Duodenal mucosa (tissue), 2 donors: ENCODE measurements around the gene CLRN2.

Experiments
- H3K27ac ChIP-seq: one replicate; pipeline ENCODE4 v1.7.0; 2013; ENCODE audit warnings: low read depth, low read length
- H3K27me3 ChIP-seq, 2 donors: one replicate each; pipeline ENCODE4 v1.7.0; 2013; ENCODE audit warnings: low read length in 2 of 2, control low read depth in 1 of 2; ENCODE audit not compliant: insufficient read depth in 2 of 2, control insufficient read depth in 1 of 2
- H3K36me3 ChIP-seq, 2 donors: one replicate each; pipeline ENCODE4 v1.7.0; 2013; ENCODE audit warnings: low read length in 2 of 2, control low read depth in 1 of 2; ENCODE audit not compliant: insufficient read depth in 2 of 2, control insufficient read depth in 1 of 2
- H3K4me1 ChIP-seq, 2 donors: one replicate each; pipeline ENCODE4 v1.7.0; 2013; ENCODE audit warnings: low read length in 2 of 2, control low read depth in 1 of 2; ENCODE audit not compliant: insufficient read depth in 2 of 2, control insufficient read depth in 1 of 2
- H3K4me3 ChIP-seq, 2 donors: one replicate each; pipeline ENCODE4 v1.7.0; 2013; ENCODE audit warnings: low read length in 2 of 2, low read depth in 1 of 2
- H3K9ac ChIP-seq, 2 donors: one replicate each; pipeline ENCODE4 v1.7.0; 2013; ENCODE audit warnings: low read length in 2 of 2, low read depth in 1 of 2
- H3K9me3 ChIP-seq, 2 donors: one replicate each; pipeline ENCODE4 v1.7.0; 2013; ENCODE audit warnings: low read length in 2 of 2, control low read depth in 1 of 2; ENCODE audit not compliant: control insufficient read depth in 1 of 2

The CLRN2 gene

DNA sequence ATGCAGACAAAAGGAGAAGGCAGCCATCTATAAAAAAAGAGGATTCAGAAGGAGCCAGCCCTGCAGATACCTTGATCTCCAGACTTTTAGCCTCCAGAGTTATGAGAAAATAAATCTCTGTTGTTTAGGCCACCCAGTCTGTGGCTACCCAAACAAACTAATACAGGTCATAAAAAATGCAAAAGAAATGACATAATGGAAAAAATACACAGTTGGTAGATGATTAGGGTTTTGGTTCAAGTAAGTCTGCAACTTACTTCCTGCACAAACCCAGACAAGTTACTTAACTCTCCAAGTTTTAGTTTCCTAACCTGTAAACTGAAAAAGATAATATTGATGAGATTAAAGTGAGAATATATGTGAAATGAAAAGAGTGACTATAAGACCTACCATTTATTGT is 14.4 kb upstream of the CLRN2 start:
- Histone ChIP-seq H3K27me3 (no peaks in the 10 kb centered on the region), H3K27ac (no peak overlapping the region), H3K4me1 (no peaks in the 10 kb centered on the region), H3K4me3 (no peak overlapping the region), H3K9ac (no peak overlapping the region), H3K9me3 (no peaks in the 10 kb centered on the region), H3K36me3 (peaks cover 27 to 68% of the 10 kb centered on the region in 2 donors)

DNA sequence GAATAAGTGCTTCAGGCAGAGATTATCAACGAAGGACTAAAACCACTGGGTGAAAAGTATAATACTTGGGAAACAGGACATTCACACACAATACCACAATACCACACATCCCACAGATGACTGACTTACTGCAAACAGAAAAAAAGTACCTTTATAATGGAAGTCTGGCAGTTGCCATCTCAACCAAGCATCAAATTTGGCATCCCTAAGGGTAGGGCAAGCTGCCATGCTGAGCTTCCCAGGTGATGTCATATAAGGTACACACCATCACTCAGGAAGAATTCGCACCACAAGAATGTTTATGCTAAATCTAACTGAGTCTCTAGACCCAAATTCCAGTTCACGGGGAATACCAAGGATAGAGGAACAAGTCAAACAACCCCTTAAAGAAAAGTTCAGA is 12.2 kb upstream of the CLRN2 start:
- no peaks in the 10 kb centered on the region for H3K9me3 ChIP-seq

DNA sequence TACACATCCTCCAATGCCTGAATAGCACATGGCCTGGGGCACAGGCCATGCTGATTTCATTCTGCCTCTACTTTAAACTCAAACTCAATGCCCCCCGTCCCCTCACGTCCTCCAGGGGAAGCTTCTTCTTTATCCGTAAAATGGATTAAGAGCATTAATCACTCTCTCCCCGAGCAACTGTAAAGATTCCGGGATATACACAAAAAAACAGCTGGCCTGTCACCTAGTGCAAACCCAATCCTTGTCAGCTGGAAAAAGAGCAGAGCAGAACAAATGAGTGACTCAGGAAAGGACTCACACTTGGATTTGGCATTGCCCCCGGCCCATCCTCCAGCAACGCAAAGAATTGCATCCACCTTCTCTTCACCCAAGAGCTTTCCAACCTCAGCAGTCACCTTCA is 10.9 kb upstream of the CLRN2 start:
- Histone ChIP-seq H3K4me1 (no peaks in the 10 kb centered on the region), H3K9me3 (no peaks in the 10 kb centered on the region), H3K4me3 (no peak overlapping the region), H3K9ac (no peak overlapping the region), H3K27me3 (no peaks in the 10 kb centered on the region), H3K27ac (no peak overlapping the region), H3K36me3 (peaks cover 24 to 62% of the 10 kb centered on the region in 2 donors)

More for the DNA sequence above, 12.2 kb upstream of the CLRN2 start:
- no peaks in the 10 kb centered on the region for H3K27me3 ChIP-seq
- H3K4me1 ChIP-seq, result no peaks in the 10 kb centered on the region
- H3K36me3 ChIP-seq, result peaks cover 32 to 72% of the 10 kb centered on the region in 2 donors
- H3K27ac ChIP-seq, result no peak overlapping the region
- no peak overlapping the region for H3K9ac ChIP-seq
- no peak overlapping the region for H3K4me3 ChIP-seq

DNA sequence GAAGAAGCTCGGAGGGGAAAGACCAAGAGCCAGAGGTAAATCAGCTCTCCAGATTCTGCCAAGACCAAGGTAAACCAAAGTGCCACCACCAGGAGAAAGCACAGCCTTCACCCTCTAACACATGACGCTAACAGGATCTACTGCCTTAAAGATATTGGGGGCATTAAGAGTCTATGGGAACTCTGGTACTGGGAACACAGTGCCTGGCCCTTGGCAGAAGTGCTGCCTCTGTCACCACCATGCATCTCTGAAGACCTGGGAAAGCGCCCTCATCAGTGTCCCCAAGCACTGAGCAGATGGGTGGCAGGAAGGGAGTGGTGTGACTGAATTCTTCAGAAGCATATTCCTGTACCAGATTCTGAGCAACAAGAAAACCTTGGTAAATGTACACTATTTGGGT is 4.4 kb upstream of the CLRN2 start:
- Histone ChIP-seq H3K36me3 (peaks cover 7 to 19% of the 10 kb centered on the region in 2 donors), H3K9me3 (no peaks in the 10 kb centered on the region), H3K9ac (no peak overlapping the region), H3K4me1 (peaks cover 15 to 22% of the 10 kb centered on the region in 2 donors), H3K27ac (no peak overlapping the region), H3K4me3 (peak overlapping the region; percentile 82 to 94), H3K27me3 (no peaks in the 10 kb centered on the region)

DNA sequence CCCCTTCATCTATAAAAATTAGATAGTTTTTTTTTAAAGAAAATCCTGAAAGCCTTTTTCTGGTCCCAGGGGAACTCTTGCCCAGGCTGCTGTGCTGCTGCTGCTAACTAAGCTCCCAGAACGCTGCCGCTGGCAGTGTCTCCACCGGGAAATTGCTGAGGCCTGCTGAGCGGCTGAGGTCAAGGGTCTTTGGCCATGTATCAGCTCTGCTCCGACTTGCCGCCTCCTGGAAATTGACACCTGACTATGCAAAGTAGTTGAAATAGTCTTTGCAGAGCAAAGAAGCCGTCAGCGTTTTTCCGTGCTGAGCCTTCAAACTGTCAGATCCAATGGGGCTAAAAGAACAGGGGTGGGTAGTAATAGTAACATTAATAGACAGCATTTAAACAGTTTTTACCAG is 3.9 kb upstream of the CLRN2 start:
- Histone ChIP-seq H3K9ac (peak overlapping the region; percentile 68 to 78), H3K27me3 (no peaks in the 10 kb centered on the region), H3K4me3 (peak overlapping the region; percentile 82 to 94), H3K36me3 (peaks cover 7 to 14% of the 10 kb centered on the region in 2 donors), H3K9me3 (no peaks in the 10 kb centered on the region), H3K4me1 (peaks cover 15 to 22% of the 10 kb centered on the region in 2 donors), H3K27ac (peak overlapping the region; percentile 33)

DNA sequence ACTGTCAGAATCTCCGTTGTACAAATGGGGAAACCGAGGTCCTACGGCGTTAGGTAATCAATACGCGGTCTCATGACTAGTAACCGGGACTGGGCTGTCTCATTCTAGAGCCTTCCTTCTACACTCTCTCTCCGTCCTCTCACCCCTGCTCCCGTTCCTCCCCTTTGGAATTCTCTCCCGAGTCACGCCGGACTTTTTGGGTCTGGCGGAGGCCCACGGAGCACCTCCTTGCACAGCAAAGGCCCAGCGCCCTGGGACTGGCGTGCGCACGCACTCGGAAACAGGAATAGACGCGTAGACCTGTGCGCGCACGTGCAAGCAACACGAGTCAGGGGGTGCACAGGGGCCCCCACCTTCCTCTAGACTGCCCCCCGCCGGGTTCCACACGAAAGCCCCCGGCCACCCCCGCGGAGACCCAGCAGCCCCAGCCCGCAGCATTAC is 3.4 kb upstream of the CLRN2 start:
- Histone ChIP-seq H3K4me3 (peak overlapping the region; percentile 82 to 94), H3K9ac (peak overlapping the region; percentile 68 to 78), H3K27me3 (no peaks in the 10 kb centered on the region), H3K27ac (peak overlapping the region; percentile 33), H3K4me1 (peaks cover 15 to 22% of the 10 kb centered on the region in 2 donors), H3K9me3 (no peaks in the 10 kb centered on the region), H3K36me3 (peaks cover 4 to 10% of the 10 kb centered on the region in 2 donors)

DNA sequence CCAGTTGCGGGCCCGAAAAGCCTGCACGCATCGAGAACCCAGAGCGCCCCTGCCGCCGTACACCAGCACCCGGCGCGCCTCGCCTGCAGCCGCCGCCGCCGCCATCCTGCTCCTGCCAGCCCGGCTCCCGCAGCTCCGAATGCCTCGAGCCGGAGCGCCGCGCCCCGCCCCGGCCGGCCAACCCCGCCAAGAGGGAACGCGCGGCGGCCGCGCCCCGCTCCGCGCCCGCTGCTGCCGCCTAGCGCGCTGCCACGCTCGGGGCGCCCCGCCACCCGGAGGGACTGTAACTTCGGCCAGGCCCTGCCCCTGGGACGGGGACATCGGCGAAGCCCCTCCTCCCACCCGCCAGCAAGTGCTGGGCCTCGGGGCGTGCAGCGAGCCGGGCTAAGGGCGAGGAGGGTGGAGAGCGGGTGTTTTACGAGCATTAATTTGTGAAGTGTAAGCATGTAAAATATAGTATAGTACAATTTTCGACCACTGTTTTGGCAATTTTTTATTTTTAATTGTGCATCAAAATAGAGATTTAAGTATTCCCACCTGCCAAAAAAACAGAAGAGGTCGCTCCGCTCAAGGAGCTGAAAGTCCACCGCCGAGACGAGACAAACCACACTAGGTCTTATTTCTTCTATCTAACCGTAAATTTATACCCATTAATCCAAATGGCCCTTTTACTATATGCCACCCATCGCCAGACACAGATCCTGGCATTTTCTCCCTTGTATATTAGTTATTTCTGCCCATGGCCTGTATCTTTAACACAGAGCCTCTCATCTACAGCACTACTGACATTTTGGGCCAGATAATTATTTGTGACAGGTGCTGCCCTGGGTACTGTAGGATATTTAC is 2.8 kb upstream of the CLRN2 start, which contains the start of gene QDPR:
TSS of gene QDPR (minus strand) at position 141 of the 846 bp plus-strand sequence. CDS start at position 105, 36 bp downstream.
- Histone ChIP-seq H3K27me3 (no peaks in the 10 kb centered on the region), H3K4me1 (peaks cover 15 to 22% of the 10 kb centered on the region in 2 donors), H3K36me3 (peaks cover under 1 to 5% of the 10 kb centered on the region in 2 donors), H3K4me3 (peak within 1 kb of the TSS; percentile 82 to 94), H3K9me3 (no peaks in the 10 kb centered on the region), H3K27ac (peak within 1 kb of the TSS; percentile 33), H3K9ac (peak within 1 kb of the TSS; percentile 68 to 78)

DNA sequence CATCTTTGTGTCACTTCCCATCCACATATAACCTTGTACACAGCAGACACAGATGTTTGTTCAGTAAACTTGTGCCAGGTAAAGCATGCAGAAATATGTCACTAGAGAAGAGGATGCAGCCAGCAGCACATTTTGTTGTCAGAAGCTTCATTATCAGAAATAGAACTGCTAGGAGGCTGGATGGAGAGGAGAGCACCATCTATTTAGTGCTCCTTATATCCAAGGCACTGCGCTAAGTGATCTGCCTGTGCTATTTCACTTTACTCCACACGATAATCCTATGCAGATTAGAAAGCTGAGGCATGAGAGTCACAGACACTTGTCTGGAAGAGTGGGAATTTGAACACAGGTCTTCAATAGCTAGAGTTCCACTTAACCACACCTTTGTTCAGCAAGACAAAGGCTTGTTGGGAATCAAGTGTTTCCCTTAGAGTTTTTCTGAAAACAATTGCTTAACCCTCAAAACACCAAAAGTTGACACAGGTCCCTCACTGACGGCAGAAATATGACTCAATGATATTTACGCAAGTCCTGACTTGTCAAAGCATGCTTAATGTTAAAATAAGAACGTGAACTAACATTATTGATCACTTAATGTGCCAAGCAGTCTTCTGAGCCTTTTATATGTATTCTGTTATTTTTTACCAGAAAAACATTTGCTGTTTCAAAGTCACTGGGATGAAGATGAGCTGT is 1.8 kb upstream of the CLRN2 start:
- H3K27me3 ChIP-seq, result no peaks in the 10 kb centered on the region
- H3K27ac ChIP-seq, result no peak overlapping the region
- peaks cover 0 to 3% of the 10 kb centered on the region in 2 donors for H3K36me3 ChIP-seq
- no peaks in the 10 kb centered on the region for H3K9me3 ChIP-seq
- H3K4me1 ChIP-seq, result peaks cover 15 to 22% of the 10 kb centered on the region in 2 donors
- no peak overlapping the region for H3K4me3 ChIP-seq
- peak overlapping the region in 1 of 2 donors; percentile 46 for H3K9ac ChIP-seq

DNA sequence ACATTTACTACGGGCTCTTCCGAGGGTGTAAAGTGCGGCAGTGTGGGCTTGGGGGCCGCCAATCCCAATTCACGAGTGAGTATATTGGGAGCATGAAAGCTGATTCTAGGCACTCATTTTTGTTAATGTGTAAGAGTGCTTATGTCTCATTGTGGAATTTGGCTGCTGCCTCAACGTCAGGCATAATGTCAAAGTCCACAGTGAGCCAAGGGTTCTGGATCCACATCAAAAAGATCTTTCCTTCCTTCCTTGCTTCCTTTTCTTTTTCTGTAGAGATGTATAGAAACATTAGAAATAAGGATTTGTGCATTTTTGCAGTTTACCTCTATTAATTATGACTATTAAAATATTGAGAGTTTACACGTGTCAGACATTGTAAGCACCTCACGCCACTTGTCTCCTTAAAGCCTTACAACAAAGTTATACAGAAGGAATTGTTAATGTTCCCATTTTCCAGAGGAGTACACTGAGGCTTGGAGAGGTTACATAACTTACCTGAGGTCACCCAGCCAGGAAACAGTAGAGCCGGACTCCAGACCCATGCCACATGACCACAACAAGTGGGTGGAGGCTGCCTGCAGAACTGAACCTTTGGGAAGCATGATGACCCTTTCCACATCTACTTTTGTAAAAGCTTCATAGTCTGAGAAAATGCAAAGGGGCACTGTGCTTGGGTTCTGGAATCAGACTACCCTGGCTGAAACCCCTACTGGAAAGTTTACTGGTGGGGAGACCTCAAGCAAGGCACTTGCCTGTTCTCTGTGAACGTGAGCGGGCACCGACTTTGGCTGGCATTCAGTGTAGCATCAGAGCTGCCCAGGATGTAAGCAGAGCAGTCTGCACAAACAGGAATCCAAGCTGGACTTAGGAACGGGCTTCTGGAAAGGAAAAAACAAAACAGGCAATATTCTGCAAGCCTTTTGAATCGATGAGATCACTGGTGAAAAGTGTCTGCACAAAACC is 761 bp downstream of the CLRN2 start:
- H3K27ac ChIP-seq, result no peak overlapping the region
- no peak overlapping the region for H3K4me3 ChIP-seq
- H3K36me3 ChIP-seq, result no peaks in the 10 kb centered on the region
- no peak overlapping the region for H3K9ac ChIP-seq
- H3K4me1 ChIP-seq, result peaks cover 11 to 16% of the 10 kb centered on the region in 2 donors
- no peaks in the 10 kb centered on the region for H3K9me3 ChIP-seq
- H3K27me3 ChIP-seq, result no peaks in the 10 kb centered on the region
